C1 segment of cervical spinal cord (tissue), 14 donors: ENCODE results near the gene TRIO.

Experiments used
- DNase-seq, 14 donors: peaks; one replicate each; lab custom pipeline; 2025; lab: John Stamatoyannopoulos, UW

TRIO gene

GRCh38 chr5:14475045-14475444 lies 331.9 kb downstream of the TRIO start:
- DNase-seq, result no peak

- DNase-seq, result no peak
These were observed 333.8 kb downstream of the TRIO start for GRCh38 chr5:14476786-14477435.

- no peak for DNase-seq
These were observed 336.1 kb downstream of the TRIO start for GRCh38 chr5:14479143-14479696.

GRCh38 chr5:14481349-14481748 lies 338.2 kb downstream of the TRIO start:
- DNase-seq, result no peak

GRCh38 chr5:14482085-14482484 lies 338.9 kb downstream of the TRIO start:
- no peak for DNase-seq

- DNase-seq, result no peak
These were observed 340.5 kb downstream of the TRIO start for GRCh38 chr5:14483504-14484157.

GRCh38 chr5:14486486-14486885 lies 343.3 kb downstream of the TRIO start:
- no peak for DNase-seq

- no peak for DNase-seq
These were observed 344.1 kb downstream of the TRIO start for GRCh38 chr5:14486996-14487896.

- no peak for DNase-seq
These were observed 344.9 kb downstream of the TRIO start for GRCh38 chr5:14487897-14488570.

- peak in 1 of 14 donors; percentile 78 for DNase-seq
These were observed 345.6 kb downstream of the TRIO start for GRCh38 chr5:14488709-14489108.

- DNase-seq, result no peak
These were observed 346.5 kb downstream of the TRIO start for GRCh38 chr5:14489643-14490042.

GRCh38 chr5:14490309-14490711 lies 347.2 kb downstream of the TRIO start:
- peak in 2 of 14 donors; percentile 13 to 36 for DNase-seq

- DNase-seq, result peak in 1 of 14 donors; percentile 60
These were observed 348.1 kb downstream of the TRIO start for GRCh38 chr5:14491015-14491915.

GRCh38 chr5:14492331-14492964 lies 349.3 kb downstream of the TRIO start:
- DNase-seq, result no peak

GRCh38 chr5:14495301-14495700 lies 352.2 kb downstream of the TRIO start:
- DNase-seq, result no peak

GRCh38 chr5:14497311-14497710 lies 354.2 kb downstream of the TRIO start:
- DNase-seq, result no peak

GRCh38 chr5:14501353-14502293 lies 358.5 kb downstream of the TRIO start:
- peak in 1 of 14 donors; percentile 18 for DNase-seq

- DNase-seq, result no peak
These were observed 359.1 kb downstream of the TRIO start for GRCh38 chr5:14502294-14502690.
